ENCODE data around the gene MYCBP2. TPM values are rescaled to one million over a fixed set of nuclear protein-coding genes. Genes with fewer than 3 reads are reported as not detected.
A peak's percentile ranks its signal among the peaks of the same experiment; 100 is the strongest.

MYCBP2 gene
- total RNA-seq, 1 donor from 2014 or later = 71.3 TPM

DNA sequence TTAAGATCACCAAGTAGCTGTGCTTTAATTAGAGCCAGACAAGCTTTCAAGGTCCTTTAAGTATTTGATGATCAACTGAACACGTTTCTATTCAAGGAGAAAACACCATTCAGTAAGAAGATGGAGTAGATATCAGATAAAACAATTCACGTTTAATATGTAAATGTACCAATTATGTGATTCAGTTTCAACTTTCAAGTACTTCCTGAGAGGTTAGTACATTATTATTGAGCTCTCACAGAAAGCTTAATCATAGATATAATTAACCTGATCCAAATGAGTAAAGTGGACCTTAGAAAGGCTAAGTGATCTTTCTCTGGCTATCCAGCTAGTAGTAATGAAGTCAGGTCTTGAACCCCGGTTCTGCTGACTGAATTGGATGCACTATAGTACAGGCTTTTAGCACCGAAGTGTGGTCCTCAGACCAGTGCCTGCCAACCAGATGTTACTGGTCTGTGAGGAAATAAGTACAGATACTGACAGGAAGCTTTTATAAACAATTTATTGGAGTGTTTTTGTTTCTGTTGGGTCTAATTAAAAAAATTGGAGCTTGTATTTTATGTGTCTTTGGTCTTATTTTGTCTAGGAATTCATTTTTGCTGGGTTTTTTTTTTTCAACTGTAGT is 324.8 kb downstream of the MYCBP2 start:
- no peak for DNase-seq (ENCODE audit: low read depth)

DNA sequence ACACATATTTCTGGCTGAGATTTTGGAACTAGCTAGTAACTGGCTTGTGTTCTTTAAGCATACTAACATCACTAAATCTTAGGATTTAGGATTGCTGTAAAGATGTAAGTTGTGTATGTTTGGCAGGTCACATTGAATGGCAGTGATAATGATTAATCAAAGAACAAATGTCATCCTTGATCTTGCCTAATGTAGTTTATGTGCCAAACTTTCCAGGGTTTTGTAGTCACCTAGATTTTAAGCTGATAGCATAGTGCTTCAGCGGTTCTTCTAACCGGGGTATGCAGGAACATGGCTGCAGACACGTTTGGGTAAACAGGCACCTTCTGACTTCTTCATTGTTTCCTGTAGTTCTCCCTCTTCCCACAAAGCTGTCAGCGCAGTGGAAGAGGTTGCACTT is 325.4 kb downstream of the MYCBP2 start:
- DNase-seq (ENCODE audit: low read depth) = no peak

- DNase-seq (ENCODE audit: low read depth) = peak; percentile 39
These were observed 326.4 kb downstream of the MYCBP2 start for GRCh38 chr13:77000475-77000874.

Other genes with a start within 250 kb of the MYCBP2 start
- not detected in 2 replicates for gene SCEL, start 208.6 kb upstream of the MYCBP2 start, total RNA-seq

All from myocyte (in vitro differentiated cells).